ENCODE measurements around the gene ZNF362.

ZNF362 gene

DNA sequence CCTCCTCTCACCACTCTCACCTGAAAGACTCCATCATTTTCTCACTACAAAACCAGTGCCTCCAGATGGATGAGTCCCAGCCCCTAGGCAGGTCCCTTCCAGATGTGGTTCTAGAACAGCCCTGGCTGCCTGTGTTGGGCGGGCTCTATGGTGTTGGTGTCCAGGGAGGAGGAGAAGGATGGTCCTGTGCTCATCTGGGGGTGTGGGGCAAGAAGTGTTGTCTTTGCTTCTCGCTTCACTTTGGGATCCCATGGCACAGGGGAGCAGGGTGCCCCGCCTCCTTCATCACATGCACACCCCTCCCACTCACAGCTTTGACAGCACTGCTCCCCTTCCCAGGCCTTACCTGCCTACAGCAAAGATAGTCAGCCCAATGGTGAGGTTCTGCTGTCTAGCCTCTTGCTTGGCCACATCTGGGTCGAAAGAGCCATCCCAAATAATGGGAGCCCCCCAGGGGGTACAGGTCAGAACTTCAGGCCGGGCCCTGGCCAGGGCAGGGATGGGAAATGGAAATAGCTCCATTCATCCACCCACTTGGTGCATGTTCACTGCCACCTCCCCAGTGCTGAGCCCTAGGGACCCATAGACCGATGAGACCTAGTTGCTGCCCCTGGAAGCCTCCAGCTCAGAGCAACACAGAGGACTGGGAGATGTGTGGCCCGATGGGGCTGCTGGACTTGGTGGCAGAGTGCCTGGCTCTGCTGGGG, 55.6 kb downstream of the ZNF362 start:
- TF ChIP-seq EZH2 (IDR thresholded peaks at IDR 0.05; ENCODE audit: borderline replicate concordance, low read depth, low read length, severe bottlenecking) = no peak
- TF ChIP-seq, protein P1, sequence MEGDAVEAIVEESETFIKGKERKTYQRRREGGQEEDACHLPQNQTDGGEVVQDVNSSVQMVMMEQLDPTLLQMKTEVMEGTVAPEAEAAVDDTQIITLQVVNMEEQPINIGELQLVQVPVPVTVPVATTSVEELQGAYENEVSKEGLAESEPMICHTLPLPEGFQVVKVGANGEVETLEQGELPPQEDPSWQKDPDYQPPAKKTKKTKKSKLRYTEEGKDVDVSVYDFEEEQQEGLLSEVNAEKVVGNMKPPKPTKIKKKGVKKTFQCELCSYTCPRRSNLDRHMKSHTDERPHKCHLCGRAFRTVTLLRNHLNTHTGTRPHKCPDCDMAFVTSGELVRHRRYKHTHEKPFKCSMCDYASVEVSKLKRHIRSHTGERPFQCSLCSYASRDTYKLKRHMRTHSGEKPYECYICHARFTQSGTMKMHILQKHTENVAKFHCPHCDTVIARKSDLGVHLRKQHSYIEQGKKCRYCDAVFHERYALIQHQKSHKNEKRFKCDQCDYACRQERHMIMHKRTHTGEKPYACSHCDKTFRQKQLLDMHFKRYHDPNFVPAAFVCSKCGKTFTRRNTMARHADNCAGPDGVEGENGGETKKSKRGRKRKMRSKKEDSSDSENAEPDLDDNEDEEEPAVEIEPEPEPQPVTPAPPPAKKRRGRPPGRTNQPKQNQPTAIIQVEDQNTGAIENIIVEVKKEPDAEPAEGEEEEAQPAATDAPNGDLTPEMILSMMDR (IDR thresholded peaks at IDR 0.05; ENCODE audit: borderline replicate concordance, extremely low read depth, low read length, poor library complexity, severe bottlenecking) = no peak
- no peak for DNase-seq
- Histone ChIP-seq H3K4me1 (ENCODE audit: insufficient read depth, low read length) (no peaks in the 10 kb centered on the region), H3K27me3 (ENCODE audit: insufficient read depth, low read length, poor library complexity) (no peaks in the 10 kb centered on the region), H3K27ac (ENCODE audit: low read length) (no peak overlapping the region), H3K9me3 (ENCODE audit: insufficient read depth, low read length, severe bottlenecking) (no peaks in the 10 kb centered on the region), H3K9ac (ENCODE audit: low read depth, low read length) (no peak overlapping the region), H3K36me3 (ENCODE audit: insufficient read depth, low read length) (no peaks in the 10 kb centered on the region), H2AFZ (ENCODE audit: low read depth, low read length) (no peak overlapping the region), H3K4me3 (ENCODE audit: low read depth in 1 of 2, low read length in 2 of 2) (no peak overlapping the region), H4K20me1 (ENCODE audit: insufficient read depth, low read length) (no peaks in the 10 kb centered on the region), H3K4me2 (ENCODE audit: insufficient read depth, low read length) (no peak overlapping the region), H3K79me2 (ENCODE audit: insufficient read depth, low read length) (no peaks in the 10 kb centered on the region)
- ATAC-seq (ENCODE audit: insufficient read depth, low read depth) = no peak

DNA sequence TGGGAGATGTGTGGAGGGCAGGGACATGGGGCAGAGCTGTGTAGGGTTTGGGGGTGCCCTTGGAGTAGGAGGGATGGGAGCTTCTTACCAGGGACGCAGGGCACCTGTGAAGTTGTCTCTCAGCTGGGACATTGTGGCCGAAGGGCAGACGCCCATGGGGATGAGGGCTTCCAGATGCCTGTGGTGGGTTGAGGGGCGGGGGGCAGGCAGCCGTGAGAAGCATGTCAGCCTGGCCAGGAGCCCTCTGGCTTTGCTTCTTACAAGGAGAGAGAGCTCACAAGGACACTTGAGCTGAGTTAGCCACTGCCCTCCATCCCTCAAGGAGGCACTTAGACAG, 56.1 kb downstream of the ZNF362 start:
- no peaks in the 10 kb centered on the region for H3K36me3 ChIP-seq (ENCODE audit: insufficient read depth, low read length)
- H3K79me2 ChIP-seq (ENCODE audit: insufficient read depth, low read length) = no peaks in the 10 kb centered on the region
- no peak overlapping the region for H3K4me3 ChIP-seq (ENCODE audit: low read depth in 1 of 2, low read length in 2 of 2)
- no peak for ATAC-seq (ENCODE audit: insufficient read depth, low read depth)
- H3K9ac ChIP-seq (ENCODE audit: low read depth, low read length) = no peak overlapping the region
- H3K4me1 ChIP-seq (ENCODE audit: insufficient read depth, low read length) = no peaks in the 10 kb centered on the region
- no peak overlapping the region for H3K27ac ChIP-seq (ENCODE audit: low read length)
- TF ChIP-seq, protein P1 (IDR thresholded peaks at IDR 0.05; ENCODE audit: borderline replicate concordance, extremely low read depth, low read length, poor library complexity, severe bottlenecking) = no peak
- no peak for TF ChIP-seq EZH2 (IDR thresholded peaks at IDR 0.05; ENCODE audit: borderline replicate concordance, low read depth, low read length, severe bottlenecking)
- H2AFZ ChIP-seq (ENCODE audit: low read depth, low read length) = no peak overlapping the region
- no peaks in the 10 kb centered on the region for H3K9me3 ChIP-seq (ENCODE audit: insufficient read depth, low read length, severe bottlenecking)
- no peaks in the 10 kb centered on the region for H3K27me3 ChIP-seq (ENCODE audit: insufficient read depth, low read length, poor library complexity)
- H3K4me2 ChIP-seq (ENCODE audit: insufficient read depth, low read length) = no peak overlapping the region
- DNase-seq = no peak
- H4K20me1 ChIP-seq (ENCODE audit: insufficient read depth, low read length) = no peaks in the 10 kb centered on the region

DNA sequence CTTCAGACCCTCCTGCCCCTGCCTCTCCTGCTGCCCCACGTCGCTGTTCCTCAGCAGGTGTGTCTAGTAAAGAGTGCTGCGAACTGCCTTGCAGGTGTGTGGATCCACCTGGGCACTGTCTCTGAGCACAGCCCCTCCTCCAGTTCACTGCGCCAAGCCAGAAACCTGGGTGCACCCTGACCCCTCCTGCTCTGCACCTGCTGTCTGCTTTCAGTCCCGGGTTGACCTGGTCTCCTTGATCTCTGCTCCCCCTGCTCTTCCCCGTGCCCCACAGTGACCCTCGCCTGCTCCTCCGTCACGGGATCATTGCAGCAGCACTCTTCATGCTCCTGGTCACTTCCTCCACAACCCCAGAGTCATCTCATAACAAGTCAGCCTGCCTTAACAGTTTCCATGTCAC, 58.1 kb downstream of the ZNF362 start:
- no peaks in the 10 kb centered on the region for H3K79me2 ChIP-seq (ENCODE audit: insufficient read depth, low read length)
- H3K4me3 ChIP-seq (ENCODE audit: low read depth in 1 of 2, low read length in 2 of 2) = no peak overlapping the region
- H3K9ac ChIP-seq (ENCODE audit: low read depth, low read length) = no peak overlapping the region
- H4K20me1 ChIP-seq (ENCODE audit: insufficient read depth, low read length) = no peaks in the 10 kb centered on the region
- no peaks in the 10 kb centered on the region for H3K27me3 ChIP-seq (ENCODE audit: insufficient read depth, low read length, poor library complexity)
- H3K9me3 ChIP-seq (ENCODE audit: insufficient read depth, low read length, severe bottlenecking) = no peaks in the 10 kb centered on the region
- DNase-seq (no peak), ATAC-seq (ENCODE audit: insufficient read depth, low read depth) (no peak)
- H2AFZ ChIP-seq (ENCODE audit: low read depth, low read length) = no peak overlapping the region
- no peaks in the 10 kb centered on the region for H3K4me1 ChIP-seq (ENCODE audit: insufficient read depth, low read length)
- H3K27ac ChIP-seq (ENCODE audit: low read length) = no peak overlapping the region
- no peak overlapping the region for H3K4me2 ChIP-seq (ENCODE audit: insufficient read depth, low read length)
- no peak for TF ChIP-seq EZH2 (IDR thresholded peaks at IDR 0.05; ENCODE audit: borderline replicate concordance, low read depth, low read length, severe bottlenecking)
- TF ChIP-seq, protein P1 (IDR thresholded peaks at IDR 0.05; ENCODE audit: borderline replicate concordance, extremely low read depth, low read length, poor library complexity, severe bottlenecking) = no peak
- H3K36me3 ChIP-seq (ENCODE audit: insufficient read depth, low read length) = no peaks in the 10 kb centered on the region

All from DND-41 (cell line).